Transverse colon (tissue), 4 donors: ENCODE data around the gene TMEM91. TPM values are rescaled to one million over a fixed set of nuclear protein-coding genes. Genes with fewer than 3 reads are reported as not detected.
A peak's percentile ranks its signal among the peaks of the same experiment; 100 is the strongest.
"Not testable (repeated sequence)": the region's sequence is repeated elsewhere in the genome, so short reads cannot be mapped to it uniquely, and the experiment has no call there.

ENCODE experiments used
- DNase-seq: peaks from one replicate; pipeline ENCODE4 v3.0.0-alpha.2; 2019
- H3K27ac ChIP-seq, 4 donors: fragments of 200-600 bp; sonication (generic); 2 replicates each; pipeline ENCODE4 v1.5.1; 2016 to 2018; ENCODE audit warnings: inconsistent platforms in 4 of 4
- H3K27me3 ChIP-seq: fragments of 200-600 bp; sonication (generic); 2 replicates; pipeline ENCODE4 v1.5.1; 2017; ENCODE audit warnings: inconsistent platforms
- H3K36me3 ChIP-seq, 4 donors: fragments of 200-600 bp; sonication (generic); 2 replicates each; pipeline ENCODE4 v1.5.1; 2017 to 2019; ENCODE audit warnings: inconsistent platforms in 4 of 4
- H3K4me1 ChIP-seq, 4 donors: fragments of 200-600 bp; sonication (generic); 2 replicates each; pipeline ENCODE4 v1.5.1; 2017 to 2020; ENCODE audit warnings: inconsistent platforms in 4 of 4
- H3K4me3 ChIP-seq, 4 donors: fragments of 200-600 bp; sonication (generic); 1 replicate in 1 of 4; 2 replicates in 3 of 4; pipeline versions ENCODE4 v1.5.1 to v1.6.1; 2017 to 2019; ENCODE audit warnings: inconsistent platforms in 4 of 4
- H3K9me3 ChIP-seq, 2 donors: fragments of 200-600 bp; sonication (generic); 2 replicates each; pipeline ENCODE4 v1.5.1; 2017 to 2019; ENCODE audit warnings: inconsistent platforms in 2 of 2
- EP300 ChIP-seq: sonication (generic); formaldehyde crosslinking; IDR thresholded peaks from one replicate; pipeline ENCODE4 v1.6.1; 2017; ENCODE audit warnings: antibody characterized with exemption, low read depth
- POLR2A ChIP-seq: fragments of 450-650 bp; IDR thresholded peaks from one replicate; pipeline ENCODE4 v1.6.1; 2016; ENCODE audit warnings: antibody characterized with exemption, mild to moderate bottlenecking, moderate library complexity
- POLR2AphosphoS5 ChIP-seq, 3 donors: sonication (generic); formaldehyde crosslinking; IDR thresholded peaks; one replicate each; pipeline ENCODE4 v1.6.1; 2016; ENCODE audit warnings: antibody characterized with exemption in 3 of 3
- WGBS, 2 donors: methylation state at CpG; one replicate each; pipeline ENCODE4 v1.1.5; 2018; ENCODE audit warnings: low coverage in 1 of 2; 5-methylcytosine and 5-hydroxymethylcytosine counted together
- in situ Hi-C, 4 donors: fragments of 200-750 bp; cut with MboI; loops; one replicate each; pipeline versions ENCODE4 v1.15.0 to v1.15.1; 2017; ENCODE audit warnings: low sequenced_read_pairs in 3 of 4, low pct_ligation_motif_present in 1 of 4, low pct_unique_long_range_greater_than_20kb in 1 of 4
- intact Hi-C: fragments of 100-400 bp; cut with DNase I; formaldehyde crosslinking; loops from one replicate; pipeline ENCODE4 v1.15.1; 2023; ENCODE audit warnings: low total_unique reads
- total RNA-seq, 4 donors: library from RNA; depleted of rRNA; stranded (reverse); fragments of >200 nt; gene quantifications; one replicate each; pipeline ENCODE4 v1.1.0, GENCODE V29; 2016
- TF ChIP-seq, protein P1 (sequence below), 5 experiments: fragments of 200-600 bp in 3 of 5; fragments of 450-650 bp in 2 of 5; sonication (generic) in 3 of 5; IDR thresholded peaks; 1 replicate in 2 of 5; 2 replicates in 3 of 5; pipeline ENCODE4 v1.5.1; 2016 to 2017; ENCODE audit warnings: antibody characterized with exemption in 5 of 5, inconsistent platforms in 3 of 5, mild to moderate bottlenecking in 2 of 5, moderate library complexity in 1 of 5

The TMEM91 gene
- total RNA-seq, 4 donors from 2014 or later: 4.8 to 11.4 (median 9.4) TPM; not detected in 1

DNA sequence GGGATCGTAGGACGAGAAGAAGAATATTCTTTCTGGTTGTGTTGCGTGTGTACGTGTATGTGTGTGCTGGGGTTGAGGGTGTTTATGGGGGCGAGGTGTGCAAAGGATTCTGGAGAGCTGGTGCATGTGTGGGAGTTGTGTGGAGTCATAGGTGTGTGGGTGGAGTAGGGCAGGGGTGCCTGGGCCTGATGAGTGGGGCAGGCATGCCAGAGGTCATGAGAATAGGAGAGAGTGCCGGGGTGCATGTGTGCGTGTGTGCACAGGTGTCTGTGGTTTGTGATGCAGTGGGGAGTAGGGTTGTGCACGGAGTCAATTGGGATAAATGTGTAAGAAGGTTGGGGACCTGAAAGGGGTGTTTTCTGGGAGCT lies 649 bp downstream of the TMEM91 start:
- Histone ChIP-seq H3K4me1 (peaks cover 5 to 35% (median 21%) of the 10 kb centered on the region in 4 donors), H3K4me3 (peak overlapping the region; percentile 48 to 70 (median 52)), H3K9me3 (no peaks in the 10 kb centered on the region), H3K27me3 (no peaks in the 10 kb centered on the region), H3K27ac (peak overlapping the region; percentile 71 to 87 (median 72)), H3K36me3 (no peaks in the 10 kb centered on the region)
- WGBS, 2 donors: 56 to 69% methylated on average over 8 of the region's 8 CpGs
- intact Hi-C loops: no loop called here
- in situ Hi-C loops: no loop called here
- TF ChIP-seq, protein P1, sequence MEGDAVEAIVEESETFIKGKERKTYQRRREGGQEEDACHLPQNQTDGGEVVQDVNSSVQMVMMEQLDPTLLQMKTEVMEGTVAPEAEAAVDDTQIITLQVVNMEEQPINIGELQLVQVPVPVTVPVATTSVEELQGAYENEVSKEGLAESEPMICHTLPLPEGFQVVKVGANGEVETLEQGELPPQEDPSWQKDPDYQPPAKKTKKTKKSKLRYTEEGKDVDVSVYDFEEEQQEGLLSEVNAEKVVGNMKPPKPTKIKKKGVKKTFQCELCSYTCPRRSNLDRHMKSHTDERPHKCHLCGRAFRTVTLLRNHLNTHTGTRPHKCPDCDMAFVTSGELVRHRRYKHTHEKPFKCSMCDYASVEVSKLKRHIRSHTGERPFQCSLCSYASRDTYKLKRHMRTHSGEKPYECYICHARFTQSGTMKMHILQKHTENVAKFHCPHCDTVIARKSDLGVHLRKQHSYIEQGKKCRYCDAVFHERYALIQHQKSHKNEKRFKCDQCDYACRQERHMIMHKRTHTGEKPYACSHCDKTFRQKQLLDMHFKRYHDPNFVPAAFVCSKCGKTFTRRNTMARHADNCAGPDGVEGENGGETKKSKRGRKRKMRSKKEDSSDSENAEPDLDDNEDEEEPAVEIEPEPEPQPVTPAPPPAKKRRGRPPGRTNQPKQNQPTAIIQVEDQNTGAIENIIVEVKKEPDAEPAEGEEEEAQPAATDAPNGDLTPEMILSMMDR (IDR thresholded peaks at IDR 0.05): no peak
- TF ChIP-seq EP300 (no peak), POLR2A (no peak), POLR2AphosphoS5 (IDR thresholded peaks at IDR 0.05) (no peak)
- no peak for DNase-seq

DNA sequence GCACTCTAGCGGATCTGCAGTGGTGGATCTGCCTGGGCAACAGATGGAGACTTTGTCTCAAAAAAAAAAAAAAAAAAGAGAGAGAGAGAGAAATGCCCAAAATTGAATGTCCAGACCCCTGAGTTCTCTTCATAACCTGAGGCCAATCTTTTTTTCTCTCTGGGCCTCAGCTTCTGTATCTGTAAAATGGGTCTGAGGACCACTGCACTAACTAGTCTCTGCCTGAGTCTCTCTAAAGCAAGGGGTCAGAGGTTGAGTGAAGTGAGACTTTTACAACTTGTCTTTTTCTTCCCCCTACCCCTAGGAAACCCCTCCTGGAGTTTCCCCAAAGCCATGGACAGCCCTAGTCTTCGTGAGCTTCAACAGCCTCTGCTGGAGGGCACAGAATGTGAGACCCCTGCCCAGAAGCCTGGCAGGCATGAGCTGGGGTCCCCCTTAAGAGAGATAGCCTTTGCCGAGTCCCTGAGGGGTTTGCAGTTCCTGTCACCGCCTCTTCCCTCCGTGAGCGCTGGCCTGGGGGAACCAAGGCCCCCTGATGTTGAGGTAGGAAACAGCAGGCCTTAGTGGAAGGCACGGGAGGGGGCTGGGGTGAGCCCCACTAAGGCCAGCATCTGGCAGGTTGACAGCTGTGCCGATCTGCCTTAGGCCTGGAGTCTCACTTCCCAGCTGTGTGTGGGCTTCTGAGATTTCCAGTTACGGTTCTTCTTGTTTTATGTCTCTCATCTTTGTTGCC lies 1.8 kb downstream of the TMEM91 start:
- intact Hi-C loops: no loop called here
- peaks cover 5 to 35% (median 21%) of the 10 kb centered on the region in 4 donors for H3K4me1 ChIP-seq
- WGBS, 2 donors: 54 to 67% methylated on average over 3 to 7 of the region's 9 CpGs
- H3K27ac ChIP-seq: peak overlapping the region; percentile 42 to 54 (median 44)
- H3K27me3 ChIP-seq: no peaks in the 10 kb centered on the region
- in situ Hi-C loops: no loop called here
- H3K4me3 ChIP-seq: no peak overlapping the region
- H3K36me3 ChIP-seq: no peaks in the 10 kb centered on the region
- DNase-seq: no peak
- peak in 1 of 3 donors; percentile 12 for TF ChIP-seq POLR2AphosphoS5 (IDR thresholded peaks at IDR 0.05)
- no peak for TF ChIP-seq EP300
- TF ChIP-seq, protein P1 (IDR thresholded peaks at IDR 0.05): peak in 2 of 5 experiments; percentile 14 to 23
- no peak for TF ChIP-seq POLR2A
- H3K9me3 ChIP-seq: no peaks in the 10 kb centered on the region

DNA sequence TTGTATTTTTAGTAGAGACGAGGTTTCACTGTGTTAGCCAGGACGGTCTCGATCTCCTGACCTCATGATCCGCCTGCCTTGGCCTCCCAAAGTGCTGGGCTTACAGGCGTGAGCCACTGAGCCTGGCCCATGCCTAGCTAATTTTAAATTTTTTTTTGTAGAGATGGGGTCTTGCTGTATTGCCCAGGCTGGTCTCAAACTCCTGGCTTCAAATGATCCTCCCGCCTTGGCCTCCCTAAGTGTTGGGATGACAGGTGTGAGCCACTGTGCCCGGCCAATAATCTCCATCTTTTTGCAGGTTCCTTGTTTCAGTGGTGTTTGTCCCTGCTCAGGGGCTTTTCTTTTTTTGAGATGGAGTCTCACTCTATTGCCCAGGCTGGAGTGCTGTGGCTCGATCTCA lies 5.2 kb downstream of the TMEM91 start:
- DNase-seq, H3K4me3 ChIP-seq, H3K36me3 ChIP-seq, H3K27me3 ChIP-seq, H3K9me3 ChIP-seq, in situ Hi-C loops, H3K27ac ChIP-seq, intact Hi-C loops: not testable (repeated sequence)
- 96% methylated on average over 8 of the region's 8 CpGs; no CpG with 5 or more reads in 1 of the 2 donors for WGBS, 2 donors
- H3K4me1 ChIP-seq: peaks cover 0 to 12% (median 6%) of the 10 kb centered on the region in 4 donors

- Histone ChIP-seq H3K4me3 (no peak overlapping the region), H3K4me1 (no peaks in the 10 kb centered on the region), H3K27ac (no peak overlapping the region), H3K27me3 (no peaks in the 10 kb centered on the region), H3K36me3 (no peaks in the 10 kb centered on the region), H3K9me3 (no peaks in the 10 kb centered on the region)
- TF ChIP-seq POLR2A: no peak
- TF ChIP-seq, protein P1 (IDR thresholded peaks at IDR 0.05): no peak
- no peak for TF ChIP-seq POLR2AphosphoS5 (IDR thresholded peaks at IDR 0.05)
- no peak for TF ChIP-seq EP300
- WGBS, 2 donors: 78% methylated on average over 5 of the region's 5 CpGs; no CpG with 5 or more reads in 1 of the 2 donors
- intact Hi-C loops: no loop called here
- DNase-seq: no peak
- in situ Hi-C loops: no loop called here
Observed at GRCh38 chr19:41384351-41384750, 8.0 kb downstream of the TMEM91 start.
